Ramos (cell line): ENCODE data around the gene CARHSP1.
"Not testable (repeated sequence)": the region's sequence is repeated elsewhere in the genome, so short reads cannot be mapped to it uniquely, and the experiment has no call there.

Source experiments
- in situ Hi-C: fragments of 300-500 bp; cut with MboI; formaldehyde crosslinking; loops from one replicate; pipeline ENCODE4 v1.14.3; 2022; ENCODE audit warnings: low sequenced_read_pairs; ENCODE audit not compliant: unreplicated experiment

Gene CARHSP1

GRCh38 chr16:8874388-8874787 is 5.6 kb upstream of the CARHSP1 start:
- in situ Hi-C loops, result no loop called here

GRCh38 chr16:8873866-8874195 is 5.0 kb upstream of the CARHSP1 start:
- in situ Hi-C loops, result not testable (repeated sequence)

GRCh38 chr16:8872967-8873865 is 4.4 kb upstream of the CARHSP1 start:
- in situ Hi-C loops, result no loop called here

DNA sequence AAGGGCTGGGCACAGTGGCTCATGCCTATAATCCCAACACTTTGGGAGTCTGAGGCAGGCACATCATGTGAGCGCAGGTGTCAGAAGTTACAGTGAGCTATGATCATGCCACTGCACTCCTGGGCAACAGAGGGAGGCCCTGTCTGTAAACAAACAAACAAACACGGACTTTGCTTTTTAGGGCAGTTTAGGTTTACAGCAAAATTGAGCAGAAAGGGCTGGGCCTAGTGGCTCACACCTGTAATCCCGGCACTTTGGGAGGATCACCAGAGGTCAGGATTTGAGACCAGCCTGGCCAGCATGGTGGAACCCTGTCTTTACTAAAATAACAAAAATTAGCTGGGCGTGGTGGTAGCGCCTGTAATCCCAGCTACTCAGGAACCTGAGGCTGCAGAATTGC is 3.3 kb upstream of the CARHSP1 start:
- in situ Hi-C loops, result no loop called here

DNA sequence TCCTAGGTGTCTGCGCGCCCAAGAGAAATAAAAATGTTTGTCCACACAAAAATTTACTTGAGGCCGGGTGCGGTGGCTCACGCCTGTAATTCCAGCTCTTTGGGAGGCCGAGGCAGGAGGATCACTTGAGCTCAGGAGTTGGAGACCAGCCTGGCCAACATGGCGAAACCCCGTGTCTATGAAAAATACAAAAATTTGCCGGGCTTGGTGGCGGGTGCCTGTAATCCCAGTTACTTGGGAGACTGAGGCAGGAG is 1.1 kb upstream of the CARHSP1 start:
- in situ Hi-C loops, result not testable (repeated sequence)

DNA sequence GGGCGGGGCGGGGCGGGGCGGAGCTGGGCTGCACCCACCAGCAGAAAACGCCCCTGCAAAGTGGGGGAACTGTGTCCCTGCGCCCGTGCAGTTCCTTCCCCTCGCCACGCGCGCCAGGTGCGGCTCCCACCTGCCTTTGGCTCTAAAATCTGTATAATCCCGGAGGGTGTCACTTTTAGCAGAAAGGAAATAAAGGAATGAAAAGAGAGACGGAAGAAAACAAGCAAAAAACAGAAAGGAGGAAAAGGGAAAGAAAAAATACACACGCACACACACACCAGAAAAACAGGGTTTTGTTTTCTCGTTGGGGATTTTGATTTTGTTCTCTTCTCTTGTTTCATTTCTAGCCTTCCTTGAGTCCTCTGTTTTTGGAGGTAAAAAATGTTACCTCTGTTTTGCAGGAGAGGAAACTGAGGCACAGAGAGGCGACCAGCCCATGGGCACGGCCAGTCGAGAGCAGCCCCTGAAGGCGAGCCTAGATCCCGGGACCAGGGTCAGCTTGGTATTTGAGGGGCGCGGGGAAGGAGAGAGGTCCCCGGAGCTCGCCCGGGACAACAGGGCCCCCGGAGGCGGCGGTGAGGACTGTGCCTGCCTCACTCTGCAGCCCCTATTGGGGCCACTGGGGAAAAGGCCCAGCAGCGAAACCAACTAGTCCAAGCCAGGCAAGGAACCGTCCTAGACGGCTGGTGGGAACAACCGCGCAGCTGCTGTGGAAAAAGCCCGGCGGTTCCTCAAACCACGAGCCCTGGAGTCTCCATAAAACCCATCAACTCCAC is 594 bp upstream of the CARHSP1 start:
- in situ Hi-C loops, result no loop called here

DNA sequence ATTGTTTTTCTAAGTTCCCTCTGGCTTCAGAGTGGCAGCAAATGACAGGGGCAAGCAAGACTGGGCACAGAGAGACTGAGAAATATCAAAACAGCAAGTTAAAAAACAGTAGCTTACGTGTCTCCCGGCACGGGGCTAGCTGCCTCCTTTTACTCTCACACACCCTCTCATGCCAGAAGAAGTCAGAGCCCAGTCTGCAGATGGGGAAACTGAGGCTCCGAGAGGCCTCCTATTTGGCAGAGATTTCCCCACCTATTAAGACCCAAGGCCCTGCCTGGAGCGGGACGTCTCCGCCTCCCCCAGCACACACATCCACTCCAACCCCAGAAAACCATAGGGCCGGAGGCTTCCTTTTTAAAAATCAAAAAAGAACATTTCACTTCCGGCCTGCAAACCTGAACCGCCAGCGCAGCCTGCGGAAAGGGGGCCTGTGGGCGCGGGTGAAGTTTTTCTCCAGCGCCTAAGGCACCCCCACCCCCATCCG is 832 bp downstream of the CARHSP1 start:
- in situ Hi-C loops, result no loop called here

DNA sequence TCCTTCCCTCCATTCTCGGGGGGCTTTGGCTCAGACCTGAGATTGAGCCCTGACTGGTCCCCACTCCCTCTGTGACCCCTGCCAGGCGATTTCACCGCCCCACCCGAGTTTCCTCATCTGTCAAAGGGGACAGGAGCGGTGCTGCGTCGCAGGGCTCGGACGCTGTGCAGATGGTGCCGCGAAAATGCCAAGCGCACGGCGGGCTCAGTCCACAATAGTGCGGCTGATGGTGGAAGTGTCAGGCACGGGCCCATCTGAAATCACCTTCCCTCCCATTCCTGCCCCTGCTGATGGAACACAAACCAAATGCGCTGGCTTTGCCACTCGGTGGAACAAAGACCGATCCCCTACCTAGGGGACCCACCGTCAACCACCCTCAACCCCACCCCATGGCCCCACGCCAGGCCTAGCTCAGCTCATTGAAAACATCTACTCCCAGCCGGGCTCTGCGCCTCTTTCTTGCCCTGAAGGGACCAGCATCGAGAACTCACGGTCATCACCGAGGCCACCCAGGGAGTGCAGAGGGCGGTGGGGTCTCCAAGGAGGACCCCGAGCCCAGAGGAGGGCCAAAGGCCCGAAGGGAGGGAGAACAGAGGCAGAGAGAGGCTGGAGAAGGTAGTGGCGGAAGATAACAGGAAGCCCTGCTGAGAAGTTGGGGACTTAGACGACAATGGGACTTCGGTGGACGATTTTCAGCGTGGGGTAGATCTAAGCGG is 1.4 kb downstream of the CARHSP1 start:
- in situ Hi-C loops, result no loop called here

- in situ Hi-C loops, result no loop called here
Measured at GRCh38 chr16:8866884-8867215, 2.0 kb downstream of the CARHSP1 start.

GRCh38 chr16:8866118-8866883 is 2.5 kb downstream of the CARHSP1 start:
- in situ Hi-C loops, result no loop called here

- in situ Hi-C loops, result no loop called here
Measured at GRCh38 chr16:8865145-8865882, 3.5 kb downstream of the CARHSP1 start.

DNA sequence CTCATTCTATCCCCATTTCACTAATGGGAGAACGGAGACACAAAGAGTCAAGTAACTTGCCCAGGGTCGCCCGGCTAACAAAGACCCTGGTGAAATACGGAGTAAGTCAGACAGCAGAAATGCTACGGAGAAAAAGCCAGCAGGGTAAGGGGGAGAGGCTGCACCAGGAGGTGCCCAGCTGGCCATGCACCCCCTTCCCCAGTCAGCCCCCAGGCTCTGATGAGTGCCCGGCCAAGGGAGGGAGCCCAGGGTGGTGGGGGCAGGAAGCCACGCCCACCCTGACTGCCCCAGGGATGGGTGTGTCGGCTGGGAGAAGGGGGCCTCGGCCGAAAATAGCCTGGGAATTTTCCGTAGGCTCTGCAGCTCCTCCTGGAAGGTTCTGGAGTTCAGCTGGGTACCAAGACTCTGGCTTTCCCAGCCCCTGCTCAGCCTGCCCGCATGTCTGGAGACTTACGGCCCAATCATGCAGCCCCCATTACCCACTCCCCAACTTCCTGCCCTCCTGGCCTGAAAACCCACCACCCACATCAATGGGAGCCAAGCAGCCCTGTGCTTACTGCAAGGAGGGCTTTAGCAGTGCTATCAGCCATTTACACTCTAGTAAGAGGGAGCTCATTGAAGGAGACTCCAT is 4.2 kb downstream of the CARHSP1 start:
- in situ Hi-C loops, result no loop called here

DNA sequence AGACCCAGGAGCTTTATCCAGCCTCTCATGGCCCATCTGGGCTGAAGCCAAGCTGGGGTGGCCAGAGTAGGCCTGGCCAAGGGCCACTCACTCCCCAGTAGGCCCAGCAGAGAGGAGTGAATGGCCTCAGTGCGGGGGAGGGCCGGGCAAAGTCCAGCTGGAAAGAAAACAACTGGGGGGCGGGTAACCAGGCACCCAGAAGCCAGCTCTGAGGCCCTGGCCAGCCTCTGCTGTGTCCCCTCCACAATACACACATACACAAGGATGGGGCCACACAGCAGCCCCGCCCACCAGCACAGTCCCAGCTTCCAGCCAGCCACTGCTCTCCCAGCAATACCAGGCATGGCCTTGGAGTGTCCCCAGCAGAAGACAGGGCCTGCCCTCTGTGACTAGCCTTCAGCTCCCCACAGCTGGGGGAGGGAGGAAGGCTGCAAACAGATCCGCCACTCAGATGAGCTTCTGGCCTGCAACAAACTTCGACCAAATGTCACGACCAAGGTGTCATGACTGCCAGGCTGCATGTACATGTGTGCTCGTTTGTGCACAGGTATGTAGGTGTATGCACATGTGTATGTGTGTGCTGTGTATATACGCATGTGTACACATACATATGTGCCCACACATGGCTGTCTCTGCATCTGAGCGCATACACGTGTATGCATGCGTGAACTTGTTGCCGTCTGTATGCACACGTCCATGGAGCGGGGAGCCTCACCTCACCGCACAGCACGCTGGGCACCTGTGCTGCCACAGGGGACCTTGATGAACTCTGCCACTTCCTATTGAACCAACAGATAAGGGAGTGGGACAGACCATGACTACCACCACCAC is 5.0 kb downstream of the CARHSP1 start:
- in situ Hi-C loops, result no loop called here

- in situ Hi-C loops, result no loop called here
Measured at GRCh38 chr16:8862309-8863130, 6.3 kb downstream of the CARHSP1 start.

DNA sequence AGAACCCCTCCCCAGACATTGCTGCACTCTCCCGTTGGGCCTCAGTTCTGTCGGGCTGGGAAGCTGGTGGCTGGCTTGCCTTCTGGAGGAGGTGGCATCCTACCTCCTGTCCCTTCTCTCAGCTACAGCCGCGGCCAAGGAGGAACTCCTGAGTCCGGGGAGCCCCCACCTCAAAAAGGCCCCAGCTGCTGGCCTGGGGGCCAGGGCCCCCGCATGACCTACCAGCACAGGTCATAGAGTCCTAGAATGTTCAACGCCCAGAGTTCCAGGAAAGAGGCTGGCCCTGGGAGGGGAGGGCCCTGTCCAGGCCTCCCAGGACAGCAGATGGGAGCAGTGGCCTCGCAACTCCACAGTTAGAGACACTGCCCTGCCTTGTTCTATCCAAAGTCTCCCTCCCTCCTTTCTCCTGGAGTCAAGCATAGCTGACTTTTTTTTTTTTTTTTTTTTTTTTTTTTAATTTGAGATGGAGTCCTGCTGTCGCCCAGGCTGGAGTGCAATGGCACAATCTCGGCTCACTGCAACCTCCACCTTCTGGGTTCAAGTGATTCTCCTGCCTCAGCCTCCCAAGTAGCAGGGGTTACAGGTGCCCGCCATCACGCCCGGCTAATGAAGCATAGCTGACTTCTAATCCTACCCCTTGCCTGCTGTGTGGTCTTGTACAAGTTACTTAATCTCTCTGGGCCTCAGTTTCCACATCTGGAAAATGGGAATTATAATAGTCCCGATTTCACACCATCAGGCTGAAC is 7.1 kb downstream of the CARHSP1 start:
- in situ Hi-C loops, result no loop called here

- in situ Hi-C loops, result no loop called here
Measured at GRCh38 chr16:8859913-8860881, 8.6 kb downstream of the CARHSP1 start.
